Epithelial cell of prostate (primary cell): ENCODE measurements around the gene WDR31.

Experiments used
- DNase-seq: peaks from one replicate; pipeline ENCODE4 v3.0.0-alpha.2; 2011; ENCODE audit warnings: low read depth, low spot score
- H3K27ac ChIP-seq: fragments of 450-650 bp; 2 replicates; pipeline ENCODE4 v1.5.1; 2017; ENCODE audit warnings: mild to moderate bottlenecking

Gene WDR31

GRCh38 chr9:113343732-113344231 is 3.7 kb upstream of the WDR31 start:
- H3K27ac ChIP-seq, result no peak overlapping the region
- DNase-seq, result no peak

GRCh38 chr9:113341712-113342410 is 1.8 kb upstream of the WDR31 start:
- peak overlapping the region; percentile 70 for H3K27ac ChIP-seq
- DNase-seq, result peak; percentile 96

- H3K27ac ChIP-seq, result no peak overlapping the region
- no peak for DNase-seq
These were observed 2.4 kb downstream of the WDR31 start for GRCh38 chr9:113337714-113338113.

DNA sequence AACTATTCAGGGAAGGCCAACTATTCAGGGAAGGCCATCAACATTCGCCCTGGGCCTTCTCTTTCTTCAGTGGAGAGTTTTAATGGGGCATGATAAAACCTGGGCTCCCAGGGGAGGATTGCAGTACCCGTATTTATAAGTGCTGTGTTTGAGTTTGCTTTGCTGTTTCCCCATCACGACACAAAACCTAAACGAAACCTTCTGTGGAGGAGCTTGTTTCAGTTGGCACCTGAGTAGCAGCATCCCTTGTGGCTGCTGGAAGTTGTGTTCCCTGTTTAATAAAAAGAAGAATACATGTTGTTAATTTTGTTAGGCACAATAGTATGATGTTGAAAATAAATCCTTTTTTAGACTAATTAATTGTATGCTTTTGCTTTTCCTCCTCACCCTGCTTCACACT is 8.3 kb downstream of the WDR31 start:
- no peak overlapping the region for H3K27ac ChIP-seq
- no peak for DNase-seq

- DNase-seq, result no peak
- no peak overlapping the region for H3K27ac ChIP-seq
These were observed 11.9 kb downstream of the WDR31 start for GRCh38 chr9:113328045-113328782.

DNA sequence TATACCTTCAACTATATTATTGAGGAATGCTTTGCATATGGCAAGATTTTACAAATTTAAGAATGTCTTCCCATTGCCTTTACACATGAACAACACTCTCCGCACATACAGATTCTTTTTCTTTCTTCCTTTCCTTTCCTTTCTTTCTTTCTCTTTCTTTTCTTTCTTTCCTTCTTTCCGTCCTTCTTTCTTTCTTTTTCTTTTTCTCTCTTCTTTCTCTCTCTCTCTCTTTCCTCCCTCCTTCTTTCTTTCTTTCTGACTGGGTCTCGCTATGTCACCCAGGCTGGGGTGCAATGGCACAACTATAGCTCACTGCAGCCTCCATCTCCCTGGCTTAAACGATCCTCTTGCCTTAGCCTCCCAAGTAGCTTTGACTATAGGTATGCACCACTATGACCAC is 13.8 kb downstream of the WDR31 start:
- no peak for DNase-seq
- H3K27ac ChIP-seq, result no peak overlapping the region

- H3K27ac ChIP-seq, result no peak overlapping the region
- no peak for DNase-seq
These were observed 17.4 kb downstream of the WDR31 start for GRCh38 chr9:113322671-113323070.

DNA sequence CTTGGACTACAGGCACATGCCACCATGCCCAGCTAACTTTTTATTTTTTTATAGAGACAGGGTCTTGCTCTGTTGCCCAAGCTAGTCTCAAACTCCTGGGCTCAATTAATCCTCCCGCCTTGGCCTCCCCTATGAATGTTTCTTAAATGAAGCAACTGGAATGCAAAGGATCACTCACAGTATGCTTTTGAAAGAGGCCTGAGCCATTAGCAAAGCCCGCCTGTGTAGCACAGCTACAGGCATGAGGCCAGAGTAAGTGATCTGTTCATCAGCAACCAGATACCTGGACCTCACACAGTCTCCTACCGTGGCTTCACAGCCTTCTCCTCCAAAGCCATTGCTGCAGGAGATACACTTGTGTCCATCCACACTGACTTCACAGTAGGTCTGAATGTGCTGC is 20.0 kb downstream of the WDR31 start:
- DNase-seq, result no peak
- no peak overlapping the region for H3K27ac ChIP-seq

DNA sequence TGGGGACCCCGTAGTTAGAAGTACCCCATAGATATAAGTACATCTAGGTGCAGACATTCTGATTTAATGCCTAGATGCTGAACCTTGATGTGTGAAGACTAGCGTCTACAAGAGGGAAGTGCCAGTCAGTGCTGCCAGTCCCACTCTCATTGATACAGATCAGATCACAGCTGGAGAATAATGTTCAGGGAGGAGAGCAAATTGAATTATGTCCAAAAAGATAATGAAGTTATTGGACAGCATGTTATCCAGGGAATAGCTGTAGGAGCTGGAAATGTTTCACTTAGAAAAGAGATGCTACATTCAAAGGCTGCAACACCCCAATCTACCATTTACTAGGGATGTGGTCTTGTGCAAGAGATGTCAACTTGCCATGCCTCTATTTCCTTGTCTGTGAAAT is 21.0 kb downstream of the WDR31 start:
- H3K27ac ChIP-seq, result no peak overlapping the region
- no peak for DNase-seq

DNA sequence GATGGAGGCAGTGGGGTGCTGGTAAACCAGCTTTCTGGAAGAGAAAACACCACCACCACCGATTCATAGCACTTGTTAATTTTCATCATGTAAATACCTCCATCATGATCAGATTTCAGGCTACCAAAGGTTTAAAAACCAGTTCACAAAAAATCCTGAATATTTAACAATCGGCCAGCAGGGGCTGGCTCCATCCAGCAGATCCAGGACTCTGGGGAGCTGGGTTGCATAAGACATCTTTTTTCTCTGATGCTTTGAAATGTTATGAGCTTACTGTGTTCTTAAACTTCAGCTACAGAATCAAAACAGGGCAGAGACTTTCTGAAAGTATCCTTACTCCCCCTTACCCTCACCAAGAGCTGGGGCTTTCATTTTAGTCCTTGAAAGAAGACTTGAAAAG is 22.3 kb downstream of the WDR31 start:
- DNase-seq, result no peak
- H3K27ac ChIP-seq, result no peak overlapping the region

DNA sequence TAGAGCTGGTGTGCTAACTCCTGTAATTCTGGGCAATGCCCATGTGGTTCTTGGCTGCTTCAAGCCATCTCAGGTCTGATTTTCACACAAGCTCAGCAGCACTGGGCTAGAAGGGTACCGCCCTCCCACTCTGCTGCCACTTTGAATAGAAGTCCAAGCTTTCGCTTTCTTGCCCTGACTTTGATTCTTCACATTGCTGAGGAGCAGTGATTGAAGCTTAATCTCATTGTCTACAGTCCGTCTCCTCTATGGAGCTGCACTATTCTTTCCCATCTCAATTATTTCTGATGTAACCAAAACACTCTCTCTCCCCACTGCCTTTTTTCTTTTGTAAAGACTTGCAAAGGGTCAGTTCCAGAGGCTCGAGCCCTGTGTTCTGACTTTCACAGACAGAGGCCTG is 24.0 kb downstream of the WDR31 start:
- DNase-seq, result no peak
- H3K27ac ChIP-seq, result no peak overlapping the region

DNA sequence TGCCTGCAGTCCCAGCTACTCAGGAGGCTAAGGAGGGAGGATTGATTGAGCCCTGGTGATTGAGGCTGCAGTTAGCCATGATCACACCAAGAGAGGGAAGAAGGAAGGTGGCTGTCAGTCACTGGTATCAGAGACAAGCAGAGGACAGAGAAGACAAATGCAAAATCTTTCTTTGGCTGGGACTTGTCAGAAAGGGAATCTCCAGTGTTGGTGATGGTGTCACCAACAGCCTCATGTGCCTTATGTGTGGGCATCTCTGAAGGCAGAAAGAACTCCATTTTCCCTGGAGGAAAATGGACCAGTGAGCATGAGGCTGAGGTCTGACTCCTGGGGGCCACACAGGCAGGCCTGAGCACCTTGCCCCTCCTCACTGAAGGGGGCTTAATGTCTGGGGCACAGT is 24.8 kb downstream of the WDR31 start:
- H3K27ac ChIP-seq, result no peak overlapping the region
- DNase-seq, result no peak

GRCh38 chr9:113313261-113313660 is 26.8 kb downstream of the WDR31 start:
- no peak overlapping the region for H3K27ac ChIP-seq
- DNase-seq, result no peak

- no peak overlapping the region for H3K27ac ChIP-seq
- DNase-seq, result no peak
These were observed 28.1 kb downstream of the WDR31 start for GRCh38 chr9:113311961-113312360.

- H3K27ac ChIP-seq, result no peak overlapping the region
- no peak for DNase-seq
These were observed 29.5 kb downstream of the WDR31 start for GRCh38 chr9:113310538-113310937.

GRCh38 chr9:113309204-113309813 is 30.8 kb downstream of the WDR31 start:
- DNase-seq, result no peak
- H3K27ac ChIP-seq, result no peak overlapping the region

DNA sequence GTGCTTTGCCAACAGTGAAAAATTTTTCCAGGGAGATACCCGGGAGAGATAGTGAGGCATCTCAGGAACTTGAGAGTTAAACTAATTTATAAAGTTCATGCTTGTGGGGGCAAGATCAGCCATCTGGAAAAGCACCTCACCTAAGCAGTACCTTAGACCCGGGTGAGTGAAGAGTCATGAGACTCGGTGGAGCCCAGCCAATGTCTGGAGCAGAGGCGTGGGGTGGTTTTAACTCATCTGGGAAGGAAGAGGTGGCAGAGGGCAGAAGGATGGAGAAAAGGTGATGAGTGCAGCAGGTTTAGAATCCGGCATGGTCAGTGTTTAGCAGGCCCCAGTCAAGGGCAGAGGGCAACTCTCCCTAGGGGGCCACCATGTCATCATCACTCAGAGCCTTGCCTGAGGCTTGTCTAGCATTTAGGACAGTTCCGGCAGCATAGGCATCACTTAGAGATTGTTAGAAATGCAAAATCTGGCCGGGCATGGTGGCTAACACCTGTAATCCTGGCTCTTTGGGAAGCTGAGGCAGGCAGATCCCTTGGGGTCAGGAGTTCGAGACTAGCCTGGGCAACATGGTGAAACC is 32.6 kb downstream of the WDR31 start:
- no peak overlapping the region for H3K27ac ChIP-seq
- DNase-seq, result no peak

- H3K27ac ChIP-seq, result no peak overlapping the region
- DNase-seq, result no peak
These were observed 33.5 kb downstream of the WDR31 start for GRCh38 chr9:113306566-113306965.

DNA sequence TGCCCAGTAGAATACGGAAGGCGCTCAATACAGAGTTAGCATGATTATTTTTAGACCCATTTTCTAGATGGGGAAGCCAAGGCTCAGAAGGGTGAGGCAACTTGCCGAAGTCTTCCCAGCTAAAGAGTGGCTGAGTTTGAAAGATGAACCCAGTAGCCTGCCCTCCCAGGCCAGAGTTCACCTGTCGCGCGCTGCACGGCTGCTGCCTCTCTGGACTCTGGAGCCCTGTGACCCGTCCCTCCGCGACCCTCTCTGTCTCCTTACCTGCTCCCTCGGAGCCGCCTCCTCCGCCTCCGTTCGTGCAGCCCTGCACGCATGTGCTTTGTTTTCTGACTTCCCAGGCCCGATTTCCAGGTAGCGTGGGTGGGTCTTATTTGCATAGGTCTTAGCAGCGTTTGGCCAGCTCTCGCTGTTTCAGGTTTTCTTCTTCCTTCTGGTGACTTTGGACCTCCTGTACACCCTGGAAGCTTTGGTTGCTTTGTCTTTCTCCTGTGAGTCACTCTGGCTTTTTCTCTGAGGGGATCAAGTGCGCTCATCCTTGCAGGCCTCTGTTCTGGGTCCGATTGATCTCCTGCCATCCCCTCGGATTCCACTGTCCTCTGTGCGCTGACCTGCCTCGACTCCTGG is 37.2 kb downstream of the WDR31 start, which contains the start of gene RNF183:
Gene RNF183, minus strand, starts transcription at position 585 of the 627 bp plus-strand sequence. CDS start 5,192 bp downstream, outside the sequence.
- no peak within 1 kb of the TSS for H3K27ac ChIP-seq
- no peak for DNase-seq

GRCh38 chr9:113301548-113301947 is 38.5 kb downstream of the WDR31 start:
- H3K27ac ChIP-seq, result no peak overlapping the region
- DNase-seq, result no peak
